Activated T-cell treated with anti-CD3 and anti-CD28 coated beads for 1 hour (primary cell): ENCODE results near the gene MMP15.

Source experiments
- DNase-seq: peaks from one replicate; pipeline ENCODE4 v3.0.0-alpha.2; 2020; ENCODE audit warnings: low read depth

Gene MMP15

GRCh38 chr16:58035356-58036170 lies 10.0 kb downstream of the MMP15 start:
- DNase-seq: no peak

- no peak for DNase-seq
Measured at GRCh38 chr16:58036943-58037342, 11.4 kb downstream of the MMP15 start.

DNA sequence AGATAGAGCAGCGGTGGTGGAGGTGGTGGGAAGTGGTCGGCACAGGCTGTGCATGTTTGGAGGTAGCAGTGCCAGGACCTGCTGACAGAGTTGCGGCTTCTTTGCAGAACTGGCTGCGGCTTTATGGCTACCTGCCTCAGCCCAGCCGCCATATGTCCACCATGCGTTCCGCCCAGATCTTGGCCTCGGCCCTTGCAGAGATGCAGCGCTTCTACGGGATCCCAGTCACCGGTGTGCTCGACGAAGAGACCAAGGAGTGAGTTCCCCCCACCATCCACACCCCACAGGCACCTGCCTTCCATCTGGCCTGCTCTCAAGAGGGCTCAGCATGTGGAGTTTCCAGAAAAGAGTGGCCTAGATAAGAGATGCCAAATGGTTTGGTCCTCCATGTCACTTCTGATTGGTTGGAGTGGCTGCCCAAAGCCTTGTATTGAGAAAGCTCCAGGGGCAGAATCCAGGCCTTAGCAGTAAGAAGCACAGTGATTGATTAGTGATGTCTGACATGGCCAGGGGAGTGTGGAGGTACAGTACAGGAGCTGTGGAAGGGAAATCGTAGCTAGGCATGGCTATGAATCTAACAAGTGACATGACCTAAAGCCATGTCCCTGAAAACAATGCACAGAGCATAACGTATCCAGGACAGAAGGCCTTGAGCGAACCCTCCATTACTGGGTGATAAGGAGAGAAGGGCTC lies 12.0 kb downstream of the MMP15 start:
- no peak for DNase-seq

DNA sequence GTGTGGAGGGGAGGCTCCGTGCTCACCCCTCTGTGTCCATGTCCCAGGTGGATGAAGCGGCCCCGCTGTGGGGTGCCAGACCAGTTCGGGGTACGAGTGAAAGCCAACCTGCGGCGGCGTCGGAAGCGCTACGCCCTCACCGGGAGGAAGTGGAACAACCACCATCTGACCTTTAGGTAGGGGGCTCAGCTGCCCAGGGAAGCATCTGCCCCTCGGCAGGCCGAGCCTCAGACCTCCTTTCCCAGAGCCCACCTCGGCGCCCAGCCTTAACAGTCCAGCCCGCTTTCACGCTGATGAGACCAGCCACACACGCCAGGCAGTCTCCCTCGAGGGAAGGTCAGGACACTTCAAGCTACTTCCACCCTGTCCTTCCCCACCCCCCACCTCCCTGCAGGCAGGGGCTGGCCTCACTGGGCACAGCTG lies 12.7 kb downstream of the MMP15 start:
- DNase-seq: no peak

DNA sequence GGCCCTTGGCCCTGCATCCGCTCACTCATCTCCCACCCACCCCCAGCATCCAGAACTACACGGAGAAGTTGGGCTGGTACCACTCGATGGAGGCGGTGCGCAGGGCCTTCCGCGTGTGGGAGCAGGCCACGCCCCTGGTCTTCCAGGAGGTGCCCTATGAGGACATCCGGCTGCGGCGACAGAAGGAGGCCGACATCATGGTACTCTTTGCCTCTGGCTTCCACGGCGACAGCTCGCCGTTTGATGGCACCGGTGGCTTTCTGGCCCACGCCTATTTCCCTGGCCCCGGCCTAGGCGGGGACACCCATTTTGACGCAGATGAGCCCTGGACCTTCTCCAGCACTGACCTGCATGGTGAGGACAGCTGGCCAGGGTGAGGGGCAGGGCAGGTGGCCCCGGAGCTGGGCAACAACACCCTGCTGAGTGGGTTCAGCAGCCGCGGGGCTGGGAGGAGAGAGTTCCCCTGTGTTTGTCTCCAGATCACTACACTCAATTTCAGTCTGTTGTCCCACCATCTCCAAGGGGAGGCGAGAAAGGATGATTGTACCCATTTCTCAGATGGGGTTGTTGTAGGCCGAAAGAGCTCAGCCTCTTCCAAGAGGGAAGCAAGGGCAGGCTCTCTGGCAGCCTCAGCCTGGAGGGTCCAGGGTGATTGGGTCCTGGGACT lies 14.4 kb downstream of the MMP15 start:
- DNase-seq: no peak

DNA sequence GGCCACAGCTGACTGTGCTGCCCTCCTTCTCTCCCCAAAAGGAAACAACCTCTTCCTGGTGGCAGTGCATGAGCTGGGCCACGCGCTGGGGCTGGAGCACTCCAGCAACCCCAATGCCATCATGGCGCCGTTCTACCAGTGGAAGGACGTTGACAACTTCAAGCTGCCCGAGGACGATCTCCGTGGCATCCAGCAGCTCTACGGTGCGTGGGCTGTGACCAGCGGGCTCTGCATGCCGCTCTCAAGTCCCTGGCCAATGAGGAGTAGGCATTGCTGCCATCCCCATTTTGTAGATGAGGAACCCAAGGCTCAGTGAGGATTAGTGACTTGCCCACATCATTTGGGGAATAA lies 14.9 kb downstream of the MMP15 start:
- DNase-seq: no peak

DNA sequence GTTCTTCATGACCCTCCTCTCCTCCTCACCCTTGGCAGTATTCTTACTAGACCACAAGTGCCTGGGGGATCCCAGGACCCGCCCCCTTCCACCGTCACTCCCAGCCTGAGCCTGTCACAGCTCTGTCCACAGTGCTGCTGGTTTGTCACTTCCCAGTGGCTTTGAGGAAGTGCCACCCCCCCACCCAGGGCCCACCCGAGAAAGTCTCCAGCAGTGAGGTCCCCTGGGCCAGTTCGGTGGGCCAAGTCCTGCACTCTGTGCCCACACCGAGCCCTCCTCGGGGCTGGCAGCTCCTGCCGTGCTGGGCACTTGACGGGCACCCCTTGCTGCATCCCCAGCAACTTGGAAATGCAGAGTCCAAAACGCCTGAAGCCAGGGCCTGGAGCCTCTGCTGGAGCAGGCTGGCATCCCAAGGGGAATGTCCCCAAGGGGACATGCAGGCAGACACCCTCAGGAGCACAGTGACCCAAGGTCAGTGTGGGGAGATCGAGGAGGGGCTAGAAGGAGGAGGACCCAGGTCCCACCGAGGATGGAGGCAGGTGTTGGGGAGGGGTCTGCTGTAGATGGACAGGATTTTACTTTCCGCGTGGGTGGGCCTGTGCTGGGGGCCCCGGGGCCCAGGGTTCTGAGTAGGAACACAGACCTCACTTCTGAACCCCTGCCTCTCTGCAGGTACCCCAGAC lies 15.5 kb downstream of the MMP15 start:
- no peak for DNase-seq

GRCh38 chr16:58041628-58041955 lies 16.0 kb downstream of the MMP15 start:
- no peak for DNase-seq

DNA sequence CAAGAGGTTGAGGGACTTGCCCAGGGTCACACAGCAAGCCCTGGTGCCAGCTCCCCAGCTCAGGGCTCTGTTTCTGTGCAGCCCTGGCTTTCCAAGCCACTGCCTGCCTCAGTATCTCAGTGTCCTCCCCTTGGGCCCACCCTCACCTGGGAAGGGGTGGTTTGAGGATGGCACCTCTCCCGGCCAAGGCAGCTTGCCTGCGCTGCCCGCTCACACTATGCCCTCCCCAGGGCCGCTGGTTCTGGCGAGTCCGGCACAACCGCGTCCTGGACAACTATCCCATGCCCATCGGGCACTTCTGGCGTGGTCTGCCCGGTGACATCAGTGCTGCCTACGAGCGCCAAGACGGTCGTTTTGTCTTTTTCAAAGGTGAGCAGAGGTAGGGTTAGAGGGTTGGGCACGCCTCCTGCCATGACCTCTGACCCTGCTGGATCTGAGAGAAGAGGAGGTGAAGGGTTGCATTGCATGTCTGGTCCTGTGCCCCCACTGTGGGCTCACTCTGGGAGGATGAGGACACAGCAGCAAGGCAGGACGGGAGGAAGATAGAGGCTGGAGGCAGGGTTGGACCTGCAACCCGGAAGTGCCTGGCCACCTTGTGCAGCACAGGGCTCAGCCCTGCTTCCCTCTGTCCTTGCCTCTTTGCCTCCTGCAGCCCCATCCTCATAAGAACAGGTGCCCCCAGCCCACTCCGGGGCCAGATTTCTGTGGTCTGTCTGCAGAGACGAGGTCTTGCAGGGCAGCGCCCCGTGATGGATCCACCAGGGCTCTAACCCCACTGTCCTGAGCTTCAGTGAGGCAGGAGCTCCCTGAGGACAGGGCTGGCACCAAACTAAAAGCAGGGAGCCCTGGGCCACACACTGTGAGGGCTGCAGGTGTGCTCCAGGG lies 16.7 kb downstream of the MMP15 start:
- no peak for DNase-seq

- no peak for DNase-seq
Measured at GRCh38 chr16:58042886-58043515, 17.4 kb downstream of the MMP15 start.

- no peak for DNase-seq
Measured at GRCh38 chr16:58043571-58044155, 18.1 kb downstream of the MMP15 start.

DNA sequence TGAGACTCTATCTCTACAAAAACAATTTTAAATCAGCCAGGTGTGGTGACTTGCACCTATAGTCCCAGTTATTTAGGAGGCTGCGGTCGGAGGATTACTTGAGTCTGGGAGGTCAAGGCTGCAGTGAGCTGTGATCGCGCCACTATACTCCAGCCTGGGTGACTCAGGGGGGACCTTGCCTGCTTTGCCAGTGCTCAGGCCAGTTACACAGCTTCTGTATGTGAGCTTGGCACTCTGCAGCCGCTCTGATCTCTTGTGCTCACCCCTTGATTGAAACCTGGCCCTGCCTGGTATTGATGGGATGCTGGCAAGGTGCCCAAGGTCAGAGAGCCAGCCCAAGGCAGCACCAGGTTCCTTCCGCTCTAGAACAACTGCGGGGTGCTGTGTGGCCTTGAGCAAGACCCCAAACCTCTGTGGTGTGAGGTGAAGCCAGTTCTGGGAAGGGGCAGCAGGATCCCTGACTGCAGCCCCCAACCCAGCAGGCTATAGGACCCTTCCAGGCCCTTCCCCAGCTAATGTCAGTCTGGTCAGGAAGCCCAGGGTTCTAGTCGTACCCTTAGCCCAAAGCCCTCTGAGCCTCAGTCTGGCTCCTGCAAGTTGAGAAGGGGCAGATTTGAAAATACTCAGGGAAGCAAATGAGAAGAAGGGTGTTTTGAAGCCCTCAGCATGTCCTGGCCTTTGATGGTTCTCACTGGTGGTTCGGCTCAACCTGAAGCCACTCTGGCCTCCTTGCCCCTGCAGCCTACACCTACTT lies 18.9 kb downstream of the MMP15 start:
- DNase-seq: no peak

GRCh38 chr16:58045096-58045495 lies 19.5 kb downstream of the MMP15 start:
- DNase-seq: no peak

GRCh38 chr16:58046054-58046881 lies 20.7 kb downstream of the MMP15 start:
- no peak for DNase-seq

DNA sequence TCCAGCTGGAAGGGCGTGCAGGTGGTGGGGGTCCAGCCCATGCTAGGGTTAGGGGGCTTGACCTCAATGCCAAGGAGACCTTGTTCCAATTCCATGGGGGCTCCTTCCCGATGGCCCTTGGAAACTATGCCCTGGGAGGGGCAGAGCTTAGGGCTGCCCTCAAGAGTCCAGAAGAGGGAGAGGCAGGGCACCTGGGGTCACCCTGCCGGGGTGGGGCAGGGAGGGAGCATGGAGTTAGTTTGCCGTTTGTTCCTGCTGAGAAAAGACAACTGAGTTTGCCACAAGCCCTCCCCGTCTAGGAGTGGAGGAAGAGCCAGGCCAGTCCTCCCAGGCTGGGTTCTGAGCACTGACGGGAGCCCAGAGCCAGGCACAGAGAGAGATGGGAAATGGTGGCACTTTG lies 21.4 kb downstream of the MMP15 start:
- DNase-seq: no peak

DNA sequence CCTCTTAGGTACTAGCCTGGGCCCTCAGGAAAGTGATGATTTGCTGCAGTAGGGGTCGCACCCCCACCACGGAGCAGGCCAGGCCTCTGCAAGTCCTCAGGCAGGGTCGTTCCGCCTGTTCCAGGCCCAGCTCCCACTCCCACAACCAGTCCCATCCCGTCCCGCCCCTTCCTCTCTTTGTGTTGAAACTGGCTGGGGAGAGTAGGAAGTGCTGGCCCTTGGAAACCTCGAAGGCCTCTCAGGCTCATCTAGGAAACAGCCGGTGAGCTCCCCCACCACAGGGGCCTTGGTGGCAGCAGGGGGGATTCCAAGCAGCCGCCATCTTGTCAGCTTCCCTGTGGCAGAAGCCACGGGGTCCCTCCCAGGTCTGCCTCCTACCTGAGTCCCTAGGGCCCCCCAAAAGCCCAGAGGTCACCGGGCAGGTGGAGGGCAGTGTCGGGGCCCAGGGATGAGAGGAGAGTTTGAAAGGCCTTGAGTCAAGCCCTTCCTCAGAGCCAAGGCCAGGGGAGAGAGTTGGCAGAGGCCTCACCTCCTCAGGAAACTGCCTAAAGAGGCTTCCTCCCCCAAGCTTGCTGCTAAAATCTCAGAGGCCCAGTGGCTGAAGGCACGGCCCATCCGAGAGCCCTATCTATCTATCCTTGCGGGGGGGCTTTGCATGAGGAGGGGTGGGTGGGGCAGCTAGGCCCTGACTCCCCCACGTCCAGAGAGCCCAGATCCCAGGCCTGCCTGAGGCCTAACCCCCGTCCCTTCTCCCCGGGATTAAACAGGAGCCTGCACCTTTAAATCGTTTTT lies 22.2 kb downstream of the MMP15 start:
- DNase-seq: no peak

GRCh38 chr16:58048494-58049231 lies 23.1 kb downstream of the MMP15 start:
- no peak for DNase-seq
